OCI-LY7 (cell line): ENCODE data around the gene CHST3. TPM values are rescaled to one million over a fixed set of nuclear protein-coding genes. Genes with fewer than 3 reads are reported as not detected.

ENCODE experiments used
- BruUV-seq: library from RNA; stranded (reverse); fragments of 400-500 nt; replicated peaks from 2 replicates; lab custom pipeline; 2021; lab: Mats Ljungman, UMichigan
- CTCF ChIA-PET: fragments of 300-600 bp; sonication (Branson Sonifier 250); formaldehyde crosslinking; loops from one replicate; lab custom pipeline; 2022; ENCODE audit warnings: antibody characterized with exemption; ENCODE audit not compliant: unreplicated experiment; lab: Charles Lee
- POLR2A ChIA-PET: fragments of 300-600 bp; sonication (Branson Sonifier 250); formaldehyde crosslinking; loops from one replicate; lab custom pipeline; 2022; ENCODE audit warnings: antibody characterized with exemption; lab: Charles Lee
- DNase-seq: peaks from one replicate; pipeline ENCODE4 v3.0.0-alpha.2; 2015; ENCODE audit warnings: low spot score
- H2AFZ ChIP-seq: fragments of 200-600 bp; sonication (generic), shearing (Covaris generic); 2 replicates; pipeline ENCODE4 v1.6.1; 2014; ENCODE audit warnings: mild to moderate bottlenecking, antibody characterized with exemption, low read length, moderate library complexity
- H3K27ac ChIP-seq: fragments of 200-600 bp; sonication (generic); 2 replicates; pipeline ENCODE4 v1.5.1; 2014; ENCODE audit warnings: mixed run types, low read depth, mild to moderate bottlenecking, moderate library complexity, low read length, inconsistent platforms; ENCODE audit not compliant: poor library complexity, severe bottlenecking
- H3K36me3 ChIP-seq: fragments of 200-600 bp; sonication (generic); 2 replicates; pipeline ENCODE4 v1.6.1; 2014; ENCODE audit warnings: mild to moderate bottlenecking, antibody characterized with exemption, low read length, moderate library complexity, mixed read lengths; ENCODE audit not compliant: insufficient read depth
- H3K4me1 ChIP-seq: fragments of 200-600 bp; sonication (generic); 2 replicates; pipeline ENCODE4 v1.5.1; 2014; ENCODE audit warnings: mild to moderate bottlenecking, low read length; ENCODE audit not compliant: insufficient read depth, poor library complexity, severe bottlenecking
- H3K4me2 ChIP-seq: fragments of 200-600 bp; sonication (generic); 2 replicates; pipeline ENCODE4 v1.6.1; 2014; ENCODE audit warnings: mild to moderate bottlenecking, low read length
- H3K4me3 ChIP-seq: fragments of 200-600 bp; sonication (generic); 2 replicates; pipeline ENCODE4 v1.5.1; 2014; ENCODE audit warnings: mild to moderate bottlenecking, low read depth, low read length; ENCODE audit not compliant: poor library complexity, severe bottlenecking
- H3K79me2 ChIP-seq: fragments of 200-600 bp; sonication (generic); 2 replicates; pipeline ENCODE4 v1.6.1; 2016; ENCODE audit warnings: low read depth, mild to moderate bottlenecking, low read length, moderate library complexity, mixed read lengths; ENCODE audit not compliant: insufficient read depth
- H3K9me2 ChIP-seq: fragments of 200-600 bp; sonication (generic); 2 replicates; pipeline ENCODE4 v1.6.1; 2016; ENCODE audit warnings: mild to moderate bottlenecking, low read length, mixed read lengths; ENCODE audit not compliant: insufficient read depth
- H3K9me3 ChIP-seq: fragments of 200-600 bp; sonication (generic); 2 replicates; pipeline ENCODE4 v1.6.1; 2014; ENCODE audit warnings: mild to moderate bottlenecking, mixed run types, low read length, mixed read lengths
- H4K20me1 ChIP-seq: fragments of 200-600 bp; sonication (generic); 2 replicates; pipeline ENCODE4 v1.6.1; 2014; ENCODE audit warnings: mild to moderate bottlenecking, antibody characterized with exemption, low read length, moderate library complexity, mixed read lengths; ENCODE audit not compliant: insufficient read depth
- CTCF ChIP-seq: fragments of 200-600 bp; sonication (generic); conservative IDR thresholded peaks from 2 replicates; pipeline ENCODE4 v1.5.1; 2014; ENCODE audit warnings: mild to moderate bottlenecking, antibody characterized with exemption, low read length, moderate library complexity, mixed read lengths
- EZH2phosphoT487 ChIP-seq: fragments of 200-600 bp; sonication (generic); IDR thresholded peaks from 2 replicates; pipeline ENCODE4 v1.6.1; 2018; ENCODE audit warnings: low read depth, borderline replicate concordance, mild to moderate bottlenecking, mixed run types, antibody characterized with exemption, low read length, moderate library complexity, mixed read lengths
- intact Hi-C: fragments of 100-400 bp; cut with micrococcal nuclease; formaldehyde crosslinking; loops from one replicate; pipeline ENCODE4 v1.10.0; 2022; ENCODE audit not compliant: unreplicated experiment
- total RNA-seq, 2 experiments: library from RNA; depleted of rRNA in 1 of 2; stranded (reverse); fragments of >200 nt in 1 of 2; shearing (Covaris generic) in 1 of 2; gene quantifications; 2 replicates each; pipeline ENCODE4 v1.2.3, GENCODE V29; 2014 to 2022

Gene CHST3
- total RNA-seq, 2 experiments from 2014 or later, result not detected

GRCh38 chr10:71950683-71951082 is 13.5 kb upstream of the CHST3 start:
- Histone ChIP-seq H3K27ac (no peak overlapping the region), H3K4me2 (no peak overlapping the region), H3K79me2 (no peaks in the 10 kb centered on the region), H3K4me1 (no peaks in the 10 kb centered on the region), H3K9me2 (no peaks in the 10 kb centered on the region), H3K9me3 (peaks cover 21% of the 10 kb centered on the region), H2AFZ (no peak overlapping the region), H3K36me3 (no peaks in the 10 kb centered on the region), H4K20me1 (no peaks in the 10 kb centered on the region), H3K4me3 (no peak overlapping the region)
- DNase-seq, result no peak
- TF ChIP-seq EZH2phosphoT487 (no peak), CTCF (no peak)
- ChIA-PET POLR2A (no interaction called here), CTCF (no interaction called here)
- intact Hi-C loops, result no loop called here
- BruUV-seq, result no TSS peak

DNA sequence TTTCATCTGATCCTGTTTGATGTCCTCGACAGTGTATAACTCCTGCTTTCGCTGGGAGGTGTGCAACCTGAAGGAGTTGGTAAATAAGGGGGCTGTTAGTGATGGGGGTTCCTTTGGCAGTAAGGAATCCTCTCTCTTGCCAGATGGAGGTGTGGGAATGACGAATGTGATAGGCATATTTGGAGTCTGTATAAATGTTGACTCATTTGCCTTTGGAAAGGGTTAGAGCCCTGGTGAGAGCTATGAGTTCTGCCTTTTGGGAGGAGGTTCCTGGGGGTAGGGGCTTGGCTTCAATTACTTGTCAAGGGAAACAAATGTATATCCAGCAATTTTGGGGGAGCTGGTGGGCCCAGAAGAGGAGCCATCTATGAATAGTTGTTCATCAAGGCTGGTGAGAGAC is 11.4 kb upstream of the CHST3 start:
- ChIA-PET CTCF (no interaction called here), POLR2A (no interaction called here)
- Histone ChIP-seq H3K9me2 (no peaks in the 10 kb centered on the region), H3K27ac (no peak overlapping the region), H3K79me2 (no peaks in the 10 kb centered on the region), H2AFZ (no peak overlapping the region), H4K20me1 (no peaks in the 10 kb centered on the region), H3K36me3 (no peaks in the 10 kb centered on the region), H3K9me3 (peaks cover 7% of the 10 kb centered on the region; the same call in 1 of the 2 replicates), H3K4me3 (no peak overlapping the region), H3K4me1 (no peaks in the 10 kb centered on the region), H3K4me2 (no peak overlapping the region)
- intact Hi-C loops, result no loop called here
- BruUV-seq, result no TSS peak
- no peak for DNase-seq
- TF ChIP-seq CTCF, result no peak
- no peak for TF ChIP-seq EZH2phosphoT487

DNA sequence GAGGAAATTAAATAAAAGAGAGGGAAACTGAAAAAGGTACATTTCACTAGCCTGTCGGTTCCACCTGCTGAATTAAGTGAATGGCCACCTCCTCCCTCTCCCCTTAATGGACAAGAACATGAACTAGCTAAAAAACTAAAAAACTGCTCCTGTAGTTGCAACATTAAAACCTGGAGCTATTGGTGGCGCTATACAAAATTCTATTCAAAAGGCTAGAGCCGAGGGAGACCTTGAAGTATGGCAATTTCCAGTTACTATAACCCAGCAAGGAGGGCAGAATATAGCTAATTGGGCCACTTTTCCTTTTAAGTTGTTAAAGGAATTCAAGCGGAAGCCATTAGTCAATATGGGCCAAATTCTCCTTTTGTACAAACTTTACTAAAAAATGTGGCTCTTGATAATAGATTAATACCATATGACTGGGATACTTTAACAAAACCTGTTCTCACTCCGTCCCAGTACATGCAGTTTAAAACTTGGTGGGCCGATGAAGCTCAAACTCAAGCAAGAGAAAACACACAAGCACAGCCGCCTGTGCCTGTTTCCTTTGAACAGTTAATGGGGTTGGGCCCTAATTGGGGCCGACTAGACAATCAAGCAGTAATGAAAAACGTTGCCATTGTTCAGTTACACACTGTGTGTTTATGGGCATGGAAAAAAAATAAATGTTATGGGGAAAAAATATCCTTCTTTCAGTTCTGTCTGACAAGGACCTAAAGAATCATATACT is 6.5 kb upstream of the CHST3 start:
- no peak for TF ChIP-seq EZH2phosphoT487
- TF ChIP-seq CTCF, result peak; percentile 32; the same call in 1 of the 2 replicates
- Histone ChIP-seq H3K4me3 (no peak overlapping the region), H3K9me3 (peaks cover 7% of the 10 kb centered on the region; the same call in 1 of the 2 replicates), H2AFZ (no peak overlapping the region), H3K4me2 (no peak overlapping the region), H3K36me3 (no peaks in the 10 kb centered on the region), H3K79me2 (no peaks in the 10 kb centered on the region), H3K27ac (no peak overlapping the region), H3K4me1 (no peaks in the 10 kb centered on the region), H4K20me1 (no peaks in the 10 kb centered on the region), H3K9me2 (no peaks in the 10 kb centered on the region)
- intact Hi-C loops, result loop anchor here (2.0 kb wide), 1 partner anchor 383 kb away; no protein-coding TSS in a partner anchor
- DNase-seq, result no peak
- CTCF ChIA-PET, result no interaction called here
- POLR2A ChIA-PET, result interaction anchor here (0.6 to 1.0 kb wide), 2 partner anchors 16 to 915 kb away, joined by 3 read pairs; no protein-coding TSS in a partner anchor
- no TSS peak for BruUV-seq
